Measurements from ENCODE around the gene GFOD2. TPM values are rescaled to one million over a fixed set of nuclear protein-coding genes. Genes with fewer than 3 reads are reported as not detected.

The GFOD2 gene
- total and polyA plus RNA-seq, 2 experiments from 2014 or later: 19.3 to 34.3 TPM

- TF ChIP-seq ZNF462 (CRISPR knock-in tag; IDR thresholded peaks at IDR 0.05): no peak
- no peak for TF ChIP-seq NANOG (IDR thresholded peaks at IDR 0.05; ENCODE audit: borderline replicate concordance)
- no peak for TF ChIP-seq JUNB (IDR thresholded peaks at IDR 0.05; ENCODE audit: unreplicated experiment)
These were observed 11.9 kb downstream of the GFOD2 start (continued) for GRCh38 chr16:67707210-67707609.

- Mint-ChIP-seq H3K4me3 (no peak overlapping the region), H3K27ac (no peak overlapping the region), H3K27me3 (ENCODE audit: insufficient read depth, low read depth, poor library complexity) (no peaks in the 10 kb centered on the region), H3K9me3 (no peaks in the 10 kb centered on the region), H3K36me3 (ENCODE audit: low read depth) (no peaks in the 10 kb centered on the region), H3K4me1 (peaks cover 7% of the 10 kb centered on the region; the same call in 2 of the 3 replicates)
- no peak for DNase-seq (ENCODE audit: low spot score)
- peaks cover 10% of the 10 kb centered on the region for H3K4me1 ChIP-seq (ENCODE audit: insufficient read depth)
- no peaks in the 10 kb centered on the region; the same call in 1 of the 2 replicates for H3F3A ChIP-seq (replicated peaks; ENCODE audit: low read depth)
- H3K27me3 ChIP-seq (ENCODE audit: insufficient read depth): no peaks in the 10 kb centered on the region
- no peak for ATAC-seq
- TF ChIP-seq POLR2AphosphoS5 (IDR thresholded peaks at IDR 0.05; ENCODE audit: low read depth): no peak
- no peak for TF ChIP-seq ETS1 (IDR thresholded peaks at IDR 0.05)
- TF ChIP-seq CTCF (conservative IDR thresholded peaks at IDR 0.05; ENCODE audit: low read depth in 2 of 2): no peak
- no peak for TF ChIP-seq ZNF462 (CRISPR knock-in tag; IDR thresholded peaks at IDR 0.05)
- no peak for TF ChIP-seq NANOG (IDR thresholded peaks at IDR 0.05; ENCODE audit: borderline replicate concordance)
- TF ChIP-seq ZNF114 (CRISPR knock-in tag; IDR thresholded peaks at IDR 0.05): no peak
- no peak overlapping the region for H2AFZ ChIP-seq
- no peak overlapping the region for H3K4me2 ChIP-seq
- H3K36me3 ChIP-seq (ENCODE audit: insufficient read depth): no peaks in the 10 kb centered on the region
- H3K4me3 ChIP-seq: no peak overlapping the region
- H3K79me2 ChIP-seq (replicated peaks; ENCODE audit: insufficient read depth): peaks cover 91% of the 10 kb centered on the region
- H4K20me1 ChIP-seq (replicated peaks; ENCODE audit: insufficient read depth): peaks cover 15% of the 10 kb centered on the region; the same call in 1 of the 2 replicates
- H3K27ac ChIP-seq (ENCODE audit: low read depth): no peak overlapping the region
- no peaks in the 10 kb centered on the region for H3K9me2 ChIP-seq (ENCODE audit: insufficient read depth)
These were observed 15.0 kb downstream of the GFOD2 start for GRCh38 chr16:67704110-67704509.

Data from GM23338 (cell line).